ENCODE measurements around the gene CFAP97D2.
"Not testable (repeated sequence)": the region's sequence is repeated elsewhere in the genome, so short reads cannot be mapped to it uniquely, and the experiment has no call there.

Gene CFAP97D2

DNA sequence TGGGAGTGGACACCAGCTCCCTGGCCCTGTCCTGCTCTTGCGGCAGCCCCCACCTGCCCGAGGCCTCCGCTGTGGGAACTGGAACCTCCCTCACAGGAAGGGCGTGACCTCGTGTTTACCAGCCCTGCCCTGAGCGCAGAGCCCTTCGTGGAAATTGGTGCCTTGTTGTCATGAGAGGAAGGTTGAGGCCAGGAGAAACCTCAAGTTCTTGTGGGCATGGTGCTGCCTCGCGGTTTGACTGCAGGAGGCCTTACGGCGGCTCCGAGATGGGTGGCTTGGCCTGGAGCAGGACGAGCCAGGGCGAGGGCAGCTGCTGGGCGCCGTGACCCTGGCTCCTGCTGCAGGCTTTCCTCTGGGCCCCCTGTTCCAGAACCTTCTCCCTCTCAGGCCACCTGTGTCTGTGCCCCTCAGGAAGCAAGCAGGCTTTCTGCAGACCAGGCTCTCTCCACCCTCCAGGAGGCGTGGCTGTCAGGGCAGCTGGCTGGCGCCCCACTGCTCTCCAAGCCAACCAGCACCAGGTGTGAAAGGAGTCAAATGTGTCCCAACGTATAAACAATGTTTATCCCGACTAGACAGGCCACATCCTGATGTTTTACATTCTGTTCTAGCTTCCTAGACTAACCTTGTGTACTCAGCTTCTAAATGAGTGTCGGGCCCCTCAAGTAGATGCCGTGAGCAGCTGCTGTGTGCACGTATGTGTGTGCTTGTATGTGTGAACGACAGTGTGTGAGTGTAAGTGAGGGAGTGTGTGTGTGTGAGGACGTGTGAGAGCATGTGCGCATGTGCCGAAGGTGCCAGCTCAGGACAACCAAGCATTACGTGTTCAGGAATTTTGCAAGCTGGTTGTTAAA, 36.2 kb upstream of the CFAP97D2 start:
- DNase-seq (ENCODE audit: extremely low spot score, insufficient read length, low read depth), result no peak
- FAIRE-seq, result no peak

- no peak for DNase-seq (ENCODE audit: extremely low spot score, insufficient read length, low read depth)
- no peak for FAIRE-seq
Measured at GRCh38 chr13:114143806-114144605, 35.1 kb upstream of the CFAP97D2 start.

- FAIRE-seq (no peak), DNase-seq (ENCODE audit: extremely low spot score, insufficient read length, low read depth) (no peak)
Measured at GRCh38 chr13:114144606-114145244, 34.3 kb upstream of the CFAP97D2 start.

DNA sequence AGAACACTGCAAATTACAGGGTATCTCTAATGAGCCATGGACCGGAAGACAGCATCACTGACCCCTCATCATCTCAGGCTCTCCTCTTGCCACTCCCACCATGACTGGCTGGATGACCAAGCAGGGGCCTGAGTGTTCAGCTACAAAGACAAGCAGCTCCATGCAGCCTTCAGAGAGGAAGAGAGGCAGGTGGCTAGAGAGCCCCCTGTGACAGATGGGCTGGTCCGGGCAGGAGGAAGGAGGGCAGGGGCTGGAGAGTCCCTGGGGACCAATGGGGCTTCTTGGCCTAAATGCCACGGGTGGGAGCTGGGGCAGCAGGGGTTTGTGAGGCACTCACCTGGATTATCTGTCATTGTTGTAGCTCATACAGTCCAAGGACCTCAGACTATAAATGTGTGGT, 33.8 kb upstream of the CFAP97D2 start:
- DNase-seq (ENCODE audit: extremely low spot score, insufficient read length, low read depth), result no peak
- no peak for FAIRE-seq

- FAIRE-seq (no peak), DNase-seq (ENCODE audit: extremely low spot score, insufficient read length, low read depth) (no peak)
Measured at GRCh38 chr13:114145722-114146121, 33.3 kb upstream of the CFAP97D2 start.

- FAIRE-seq, result no peak
- no peak for DNase-seq (ENCODE audit: extremely low spot score, insufficient read length, low read depth)
Measured at GRCh38 chr13:114146173-114146572, 32.9 kb upstream of the CFAP97D2 start.

GRCh38 chr13:114146629-114147028, 32.4 kb upstream of the CFAP97D2 start:
- no peak for DNase-seq (ENCODE audit: extremely low spot score, insufficient read length, low read depth)
- peak; percentile 87 for FAIRE-seq

GRCh38 chr13:114147803-114148520, 31.1 kb upstream of the CFAP97D2 start:
- no peak for FAIRE-seq
- DNase-seq (ENCODE audit: extremely low spot score, insufficient read length, low read depth), result no peak

DNA sequence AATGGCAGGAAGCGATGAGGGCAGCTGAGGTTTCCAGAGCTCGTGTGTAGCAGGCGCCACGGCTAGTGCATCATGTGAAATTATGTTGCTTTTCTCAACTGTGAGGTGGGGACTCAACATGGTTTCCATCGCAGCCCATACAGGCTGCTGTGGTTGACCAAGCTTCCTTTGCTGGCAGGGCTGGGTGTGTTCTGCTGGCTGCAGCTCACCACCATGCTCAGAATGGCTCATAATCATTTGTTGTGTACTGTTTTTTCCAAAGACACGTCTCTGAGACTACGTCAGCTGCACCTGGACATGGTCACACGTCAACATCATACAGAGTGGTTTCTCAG, 30.6 kb upstream of the CFAP97D2 start:
- FAIRE-seq, result peak; percentile 96
- DNase-seq (ENCODE audit: extremely low spot score, insufficient read length, low read depth), result no peak

- DNase-seq (ENCODE audit: extremely low spot score, insufficient read length, low read depth); FAIRE-seq: not testable (repeated sequence)
Measured at GRCh38 chr13:114148886-114149285, 30.2 kb upstream of the CFAP97D2 start.

GRCh38 chr13:114149774-114150740, 29.0 kb upstream of the CFAP97D2 start:
- no peak for FAIRE-seq
- DNase-seq (ENCODE audit: extremely low spot score, insufficient read length, low read depth), result no peak

DNA sequence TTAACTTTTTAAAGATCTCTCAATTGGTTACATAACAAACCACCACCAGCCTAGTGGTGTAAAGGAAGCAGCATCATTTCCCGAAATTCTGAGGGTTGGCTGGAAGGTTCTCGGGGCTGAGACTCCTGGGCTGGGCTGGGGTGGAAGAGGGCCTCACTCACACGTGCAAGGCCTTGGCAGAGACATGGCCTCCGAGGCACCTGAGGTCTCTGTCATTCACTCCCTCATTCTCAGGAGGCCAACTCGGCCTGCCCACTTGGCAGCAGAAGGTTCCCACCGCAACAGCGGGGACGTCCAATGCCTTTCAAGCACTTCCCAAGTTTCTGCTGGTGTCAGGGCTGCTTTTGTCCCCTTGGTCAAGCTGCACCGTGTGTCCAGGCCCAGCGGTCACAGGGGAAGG, 28.0 kb upstream of the CFAP97D2 start:
- no peak for FAIRE-seq

DNA sequence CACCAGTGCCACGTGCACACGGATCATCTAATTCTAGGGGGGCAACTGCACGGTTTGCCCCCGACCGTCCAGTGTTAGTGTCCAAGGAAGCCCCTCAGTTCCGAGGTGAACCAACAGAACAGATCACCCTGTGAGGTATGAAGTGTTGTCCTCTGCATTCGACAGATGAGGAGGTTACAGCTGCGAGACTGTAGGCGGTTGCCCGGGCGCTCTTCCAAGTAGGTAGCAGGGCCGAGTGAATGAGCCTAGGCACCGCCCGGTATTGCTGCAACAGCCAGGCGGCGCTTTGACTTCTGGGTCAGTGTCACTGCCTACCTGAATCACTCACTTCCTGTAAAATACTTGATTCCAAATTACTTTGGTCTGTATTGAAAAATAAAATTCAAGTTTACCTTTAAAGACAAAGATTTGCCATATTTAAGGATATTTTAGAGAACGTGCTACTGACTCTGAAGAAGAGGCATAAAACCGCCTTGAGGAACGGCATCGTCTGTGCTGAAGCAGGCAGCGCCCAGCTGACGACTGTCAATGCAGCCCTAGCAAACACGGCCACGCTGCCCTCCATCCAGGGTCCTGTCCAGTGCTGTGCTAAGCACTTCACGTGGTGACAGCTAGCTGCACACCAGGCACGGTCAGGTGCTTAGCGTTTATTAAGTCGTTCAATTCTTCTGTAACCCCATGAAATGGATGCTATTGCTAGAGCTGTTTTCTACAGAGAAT, 27.3 kb upstream of the CFAP97D2 start:
- no peak for FAIRE-seq
- no peak for DNase-seq (ENCODE audit: extremely low spot score, insufficient read length, low read depth)

More for the DNA sequence above, 28.0 kb upstream of the CFAP97D2 start:
- DNase-seq (ENCODE audit: extremely low spot score, insufficient read length, low read depth), result no peak

- no peak for DNase-seq (ENCODE audit: extremely low spot score, insufficient read length, low read depth)
- no peak for FAIRE-seq
Measured at GRCh38 chr13:114152285-114152645, 26.8 kb upstream of the CFAP97D2 start.

DNA sequence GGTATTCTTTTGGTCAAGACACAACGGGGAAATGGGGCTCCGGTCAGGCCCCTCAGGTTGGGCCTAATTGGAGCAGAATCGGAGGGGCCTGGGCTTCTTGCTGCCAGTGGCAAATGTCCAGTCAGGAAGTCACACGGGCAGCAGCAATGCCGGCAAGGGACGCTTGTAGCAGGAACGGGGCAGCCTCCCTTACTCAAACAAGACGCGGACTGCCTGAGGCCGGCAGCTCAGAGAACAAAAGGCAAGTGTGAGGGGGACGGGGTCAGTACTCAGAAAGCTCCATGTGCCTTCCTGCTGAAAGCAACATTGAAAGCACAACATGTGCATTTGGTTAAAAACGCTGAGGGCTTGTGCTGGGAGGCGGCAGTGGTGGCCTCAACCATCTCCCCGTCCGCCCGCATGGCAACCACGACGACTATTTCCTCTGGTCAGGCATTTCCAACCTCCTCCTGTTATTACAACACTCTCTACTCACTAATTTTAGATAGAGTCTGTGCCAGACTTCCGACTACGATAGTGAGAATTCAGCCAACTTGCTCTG, 26.2 kb upstream of the CFAP97D2 start:
- FAIRE-seq (no peak), DNase-seq (ENCODE audit: extremely low spot score, insufficient read length, low read depth) (no peak)

- no peak for DNase-seq (ENCODE audit: extremely low spot score, insufficient read length, low read depth)
- FAIRE-seq, result no peak
Measured at GRCh38 chr13:114153485-114154080, 25.5 kb upstream of the CFAP97D2 start.

GRCh38 chr13:114154476-114154875, 24.6 kb upstream of the CFAP97D2 start:
- DNase-seq (ENCODE audit: extremely low spot score, insufficient read length, low read depth), result no peak

GRCh38 chr13:114155320-114155719, 23.7 kb upstream of the CFAP97D2 start:
- FAIRE-seq (no peak), DNase-seq (ENCODE audit: extremely low spot score, insufficient read length, low read depth) (no peak)

More at GRCh38 chr13:114154476-114154875, 24.6 kb upstream of the CFAP97D2 start:
- FAIRE-seq, result no peak

All from GM18507 (cell line).